ENCODE results near the gene MFAP2. TPM values are rescaled to one million over a fixed set of nuclear protein-coding genes. Genes with fewer than 3 reads are reported as not detected.

MFAP2 gene
- total and polyA plus RNA-seq, 2 experiments from 2014 or later = 129 to 255 TPM

GRCh38 chr1:17007121-17007520 is 26.7 kb upstream of the MFAP2 start (continued):
- TF ChIP-seq ZNF462 (CRISPR knock-in tag; IDR thresholded peaks at IDR 0.05) = no peak
- TF ChIP-seq STAT1 (IDR thresholded peaks at IDR 0.05; ENCODE audit: unreplicated experiment) = no peak
- TF ChIP-seq CREB1 (CRISPR knock-in tag; IDR thresholded peaks at IDR 0.05; ENCODE audit: low read depth) = no peak
- TF ChIP-seq CTCF (conservative IDR thresholded peaks at IDR 0.05; ENCODE audit: low read depth in 2 of 2) = no peak
- TF ChIP-seq NANOG (IDR thresholded peaks at IDR 0.05; ENCODE audit: borderline replicate concordance) = no peak

- Histone ChIP-seq H3K27me3 (ENCODE audit: insufficient read depth) (no peaks in the 10 kb centered on the region), H3K36me3 (ENCODE audit: insufficient read depth) (no peaks in the 10 kb centered on the region; the same call in none of the 2 replicates), H3K4me3 (no peak overlapping the region), H3K4me2 (no peak overlapping the region), H2AFZ (no peak overlapping the region), H3K79me2 (replicated peaks; ENCODE audit: insufficient read depth) (peaks cover 8% of the 10 kb centered on the region), H3K4me1 (ENCODE audit: insufficient read depth) (peaks cover 10% of the 10 kb centered on the region), H3K27ac (ENCODE audit: low read depth) (no peak overlapping the region), H4K20me1 (replicated peaks; ENCODE audit: insufficient read depth) (peaks cover 11% of the 10 kb centered on the region), H3F3A (replicated peaks; ENCODE audit: low read depth) (0 out of 2 replicates have a peak, but pooled peaks cover 5% of the 10 kb centered on the region), H3K9me2 (ENCODE audit: insufficient read depth) (no peaks in the 10 kb centered on the region)
- TF ChIP-seq REST (IDR thresholded peaks at IDR 0.05; ENCODE audit: unreplicated experiment) (no peak), ETS1 (IDR thresholded peaks at IDR 0.05) (no peak), EZH2phosphoT487 (IDR thresholded peaks at IDR 0.05; ENCODE audit: unreplicated experiment) (no peak), EZH2 (IDR thresholded peaks at IDR 0.05; ENCODE audit: low read depth, unreplicated experiment) (no peak), CREB1 (CRISPR knock-in tag; IDR thresholded peaks at IDR 0.05; ENCODE audit: low read depth) (no peak), STAT1 (IDR thresholded peaks at IDR 0.05; ENCODE audit: unreplicated experiment) (no peak)
- peaks cover 26% of the 10 kb centered on the region for H3K36me3 Mint-ChIP-seq (ENCODE audit: low read depth)
- H3K27me3 Mint-ChIP-seq (ENCODE audit: insufficient read depth, low read depth, poor library complexity) = peaks cover 9% of the 10 kb centered on the region
- peaks cover 20% of the 10 kb centered on the region for H3K4me1 Mint-ChIP-seq
- DNase-seq (ENCODE audit: low spot score) (no peak), ATAC-seq (no peak)
- H3K4me3 Mint-ChIP-seq = no peak overlapping the region
- no peak overlapping the region for H3K27ac Mint-ChIP-seq
- H3K9me3 Mint-ChIP-seq = no peaks in the 10 kb centered on the region
Measured at GRCh38 chr1:17005365-17005740, 24.9 kb upstream of the MFAP2 start.
